ENCODE results near the gene RTN4R. TPM values are rescaled to one million over a fixed set of nuclear protein-coding genes. Genes with fewer than 3 reads are reported as not detected.

Gene RTN4R
- total RNA-seq, 1 experiment from 2014 or later: 0.30 TPM

DNA sequence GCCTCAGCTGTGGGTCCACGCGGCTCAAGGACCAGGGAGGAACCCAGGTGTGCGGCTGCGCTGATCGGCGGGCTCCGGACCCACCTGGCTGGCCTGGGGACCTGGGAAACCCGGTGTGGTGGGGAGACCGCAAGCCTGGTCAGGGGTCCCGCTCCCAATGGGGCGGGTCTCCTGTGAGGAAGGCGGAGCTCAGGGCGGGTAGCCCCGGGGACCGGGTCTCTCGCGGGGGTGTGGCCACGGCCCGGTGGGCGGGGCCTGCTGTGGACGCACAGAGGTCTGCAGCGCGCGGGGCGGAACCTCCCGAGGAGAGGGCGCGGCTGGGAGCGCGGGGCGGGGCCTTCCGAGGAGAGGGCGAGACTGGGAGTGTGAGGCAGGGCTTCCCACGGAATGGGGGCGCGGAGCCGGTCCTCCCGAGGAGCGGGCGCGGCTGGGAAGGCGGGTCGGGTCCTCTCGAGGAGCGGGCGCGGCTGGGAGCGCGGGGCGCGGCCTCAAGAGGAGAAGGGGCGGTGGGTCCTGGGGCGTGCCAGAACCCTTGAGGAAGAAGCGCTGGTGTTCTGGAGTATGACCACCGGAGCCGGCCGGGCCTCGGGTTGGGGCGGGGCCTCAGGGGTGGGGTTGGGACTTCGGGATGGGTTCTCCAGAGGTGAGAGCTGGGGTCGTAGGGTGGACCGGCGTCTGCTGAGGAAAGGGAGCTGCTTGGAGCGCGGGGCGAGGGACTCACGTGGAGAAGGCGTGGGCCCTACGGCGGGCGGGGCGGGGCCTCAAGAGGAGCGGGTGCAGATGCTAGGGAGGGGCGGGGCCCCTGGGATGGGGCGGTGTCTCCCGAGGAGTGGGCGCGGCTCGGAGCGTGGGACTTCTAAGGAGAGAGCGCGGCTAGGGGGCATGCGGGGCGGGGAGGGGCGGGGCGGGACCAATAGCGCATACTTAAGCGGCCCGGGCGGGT, 31.0 kb upstream of the RTN4R start:
- Histone ChIP-seq H3K27ac (ENCODE audit: low read length) (no peak overlapping the region), H3K9ac (ENCODE audit: low read length) (peak overlapping the region; percentile 50), H3K9me2 (replicated peaks; ENCODE audit: insufficient read depth, low read length) (no peaks in the 10 kb centered on the region), H3K4me2 (ENCODE audit: low read depth, low read length, poor library complexity, severe bottlenecking) (peak overlapping the region; percentile 76), H2AFZ (ENCODE audit: low read length) (peak overlapping the region; percentile 87; the same call in 1 of the 2 replicates), H3K4me1 (ENCODE audit: low read length) (peaks cover 5% of the 10 kb centered on the region), H3K9me3 (ENCODE audit: low read length) (no peaks in the 10 kb centered on the region), H3K4me3 (ENCODE audit: low read length) (peak overlapping the region; percentile 64; the same call in 1 of the 2 replicates), H4K20me1 (ENCODE audit: insufficient read depth, low read depth, low read length) (no peaks in the 10 kb centered on the region), H3K27me3 (ENCODE audit: low read length) (no peaks in the 10 kb centered on the region), H3K36me3 (ENCODE audit: insufficient read depth, low read length) (no peaks in the 10 kb centered on the region), H3K79me2 (ENCODE audit: low read length) (no peaks in the 10 kb centered on the region)
- peak; percentile 92 for DNase-seq

DNA sequence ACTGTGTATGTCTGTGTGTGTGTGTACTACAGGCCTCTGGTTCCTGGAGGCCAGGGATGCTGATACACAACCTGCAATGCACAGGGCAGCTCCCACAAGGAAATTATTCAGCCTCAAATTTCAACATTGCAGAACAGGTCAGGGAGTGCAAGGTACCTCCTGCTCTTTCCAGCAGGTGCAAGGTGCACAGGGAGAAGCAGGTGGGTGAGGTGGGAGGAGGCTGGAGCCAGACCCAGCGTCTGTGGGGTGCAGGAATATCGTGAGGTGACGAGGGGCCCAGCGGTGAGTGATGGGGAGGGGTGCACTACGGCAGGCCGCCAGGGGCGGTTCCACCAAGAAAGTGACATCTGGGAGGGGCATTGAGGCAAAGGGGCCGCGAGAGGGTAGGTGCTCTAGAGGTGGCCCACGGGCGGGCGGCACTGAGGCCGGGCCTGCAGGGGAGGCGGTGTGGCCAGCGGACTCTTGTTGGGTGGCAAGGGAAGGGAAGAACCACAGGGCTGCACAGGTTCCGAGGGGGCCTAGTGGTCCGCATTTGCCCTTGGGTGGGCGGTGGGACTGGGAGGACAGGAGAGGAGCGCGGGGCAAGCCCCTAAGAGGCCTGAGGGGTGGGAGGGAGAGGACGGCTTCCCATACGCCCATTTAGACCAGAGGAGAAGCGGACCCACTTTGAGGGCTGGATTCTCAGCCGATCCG, 30.1 kb upstream of the RTN4R start:
- H3K9me3 ChIP-seq (ENCODE audit: low read length): no peaks in the 10 kb centered on the region
- no peak overlapping the region for H3K27ac ChIP-seq (ENCODE audit: low read length)
- H3K4me3 ChIP-seq (ENCODE audit: low read length): no peak overlapping the region
- H3K9me2 ChIP-seq (replicated peaks; ENCODE audit: insufficient read depth, low read length): no peaks in the 10 kb centered on the region
- H3K4me2 ChIP-seq (ENCODE audit: low read depth, low read length, poor library complexity, severe bottlenecking): no peak overlapping the region
- H3K36me3 ChIP-seq (ENCODE audit: insufficient read depth, low read length): no peaks in the 10 kb centered on the region
- DNase-seq: no peak
- no peaks in the 10 kb centered on the region for H4K20me1 ChIP-seq (ENCODE audit: insufficient read depth, low read depth, low read length)
- H3K27me3 ChIP-seq (ENCODE audit: low read length): no peaks in the 10 kb centered on the region
- no peak overlapping the region for H3K9ac ChIP-seq (ENCODE audit: low read length)
- H2AFZ ChIP-seq (ENCODE audit: low read length): no peak overlapping the region
- no peaks in the 10 kb centered on the region for H3K79me2 ChIP-seq (ENCODE audit: low read length)
- peaks cover 5% of the 10 kb centered on the region for H3K4me1 ChIP-seq (ENCODE audit: low read length)

DNA sequence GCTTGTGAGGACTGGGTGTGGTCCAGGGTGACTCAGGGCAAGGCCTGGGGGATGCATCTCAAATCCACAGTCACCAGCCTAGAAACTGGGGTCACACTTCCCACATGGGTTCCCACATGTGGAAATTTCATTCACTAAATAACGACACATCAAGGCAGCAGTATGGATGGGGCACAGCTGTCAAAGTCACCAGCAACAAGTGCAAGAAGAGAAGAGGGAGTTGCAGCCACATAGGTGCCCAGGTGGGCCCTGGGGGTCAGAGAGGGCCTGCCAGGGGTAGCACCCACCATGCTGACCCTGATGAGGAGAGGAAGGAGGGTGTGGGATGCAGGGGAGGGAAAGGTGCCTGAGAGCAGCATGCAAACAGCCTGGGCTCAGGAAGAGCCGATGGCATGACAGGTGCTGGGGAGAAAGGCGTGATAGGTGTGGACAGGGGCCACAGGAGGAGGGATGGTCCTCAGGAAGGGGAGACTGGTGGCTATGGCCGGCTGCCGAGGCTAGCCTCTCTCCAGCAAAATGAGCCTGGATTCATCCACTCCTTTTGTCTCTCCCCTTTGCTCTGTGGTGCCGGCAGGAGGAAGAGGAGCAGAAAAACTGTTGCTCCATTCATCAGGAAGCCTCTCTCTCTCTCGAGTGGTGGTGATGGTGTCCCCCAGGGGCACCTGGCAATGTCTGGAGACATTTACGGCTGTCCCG, 29.4 kb upstream of the RTN4R start:
- no peaks in the 10 kb centered on the region for H3K9me3 ChIP-seq (ENCODE audit: low read length)
- H3K4me1 ChIP-seq (ENCODE audit: low read length): peaks cover 5% of the 10 kb centered on the region
- H3K4me2 ChIP-seq (ENCODE audit: low read depth, low read length, poor library complexity, severe bottlenecking): no peak overlapping the region
- no peaks in the 10 kb centered on the region for H3K79me2 ChIP-seq (ENCODE audit: low read length)
- no peak overlapping the region for H3K27ac ChIP-seq (ENCODE audit: low read length)
- no peaks in the 10 kb centered on the region for H3K9me2 ChIP-seq (replicated peaks; ENCODE audit: insufficient read depth, low read length)
- H3K36me3 ChIP-seq (ENCODE audit: insufficient read depth, low read length): no peaks in the 10 kb centered on the region
- H4K20me1 ChIP-seq (ENCODE audit: insufficient read depth, low read depth, low read length): no peaks in the 10 kb centered on the region
- DNase-seq: no peak
- H3K27me3 ChIP-seq (ENCODE audit: low read length): no peaks in the 10 kb centered on the region
- H2AFZ ChIP-seq (ENCODE audit: low read length): no peak overlapping the region
- no peak overlapping the region for H3K4me3 ChIP-seq (ENCODE audit: low read length)
- no peak overlapping the region for H3K9ac ChIP-seq (ENCODE audit: low read length)

DNA sequence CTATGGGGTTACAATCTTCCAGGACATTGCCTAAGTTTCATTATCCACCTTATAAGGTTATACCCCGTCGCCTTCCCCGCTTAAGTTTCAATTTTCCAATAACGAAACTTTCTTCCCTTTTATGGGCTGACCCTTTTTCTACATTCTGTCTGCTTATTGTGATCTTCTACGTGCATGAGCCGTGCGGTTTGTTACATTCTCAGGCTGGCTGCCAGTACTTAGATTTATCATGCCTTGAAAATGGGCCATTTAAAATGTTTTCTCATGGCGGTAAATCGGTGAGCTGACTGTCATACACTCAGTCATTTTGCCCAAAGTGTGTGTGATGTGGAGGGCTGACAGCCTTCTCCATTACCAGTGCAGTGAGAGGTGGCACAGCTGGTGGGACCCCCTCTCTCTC, 28.5 kb upstream of the RTN4R start:
- Histone ChIP-seq H3K9me3 (ENCODE audit: low read length) (no peaks in the 10 kb centered on the region), H3K4me3 (ENCODE audit: low read length) (no peak overlapping the region), H3K79me2 (ENCODE audit: low read length) (no peaks in the 10 kb centered on the region), H3K27ac (ENCODE audit: low read length) (no peak overlapping the region), H3K9ac (ENCODE audit: low read length) (no peak overlapping the region), H3K27me3 (ENCODE audit: low read length) (no peaks in the 10 kb centered on the region), H3K9me2 (replicated peaks; ENCODE audit: insufficient read depth, low read length) (no peaks in the 10 kb centered on the region), H3K36me3 (ENCODE audit: insufficient read depth, low read length) (no peaks in the 10 kb centered on the region), H3K4me2 (ENCODE audit: low read depth, low read length, poor library complexity, severe bottlenecking) (no peak overlapping the region), H4K20me1 (ENCODE audit: insufficient read depth, low read depth, low read length) (no peaks in the 10 kb centered on the region), H2AFZ (ENCODE audit: low read length) (no peak overlapping the region), H3K4me1 (ENCODE audit: low read length) (peaks cover 5% of the 10 kb centered on the region)
- no peak for DNase-seq

DNA sequence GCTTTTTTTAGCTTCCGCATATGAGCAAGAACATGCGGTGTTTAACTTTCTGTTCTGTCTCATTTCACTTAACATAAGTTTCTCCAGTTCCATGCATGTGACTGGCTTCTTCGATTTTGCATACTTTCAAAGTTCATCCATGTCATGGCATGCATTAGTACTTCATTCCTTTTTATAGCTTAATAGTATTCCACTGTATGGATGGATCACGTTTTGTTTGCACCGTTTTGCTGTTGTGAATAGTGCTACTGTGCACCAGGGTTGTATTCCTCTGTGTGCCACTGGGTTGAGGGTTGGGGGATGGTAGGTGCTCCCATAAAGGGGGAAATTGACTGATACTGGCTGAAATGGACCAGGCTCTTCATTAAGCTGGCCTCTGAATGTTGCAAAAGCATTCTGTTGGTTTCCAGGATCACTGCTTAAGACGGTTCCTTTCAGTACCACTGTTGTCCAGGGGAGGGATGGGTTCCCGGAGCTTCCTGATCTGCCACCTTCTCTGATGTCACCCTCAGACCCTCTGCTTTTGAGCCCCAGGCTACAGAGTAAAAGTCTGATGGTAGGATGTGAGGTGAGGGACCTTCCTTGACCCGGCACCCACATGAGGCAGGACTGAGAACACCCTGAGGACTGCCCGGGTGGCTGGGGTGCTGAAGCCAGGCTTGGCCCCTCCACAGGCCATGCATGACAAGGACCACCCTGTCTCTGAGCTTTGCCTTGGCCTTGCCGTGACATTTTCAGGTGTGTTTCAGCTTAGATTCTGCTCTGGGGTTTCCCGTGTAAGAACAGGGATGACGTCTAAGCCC, 27.3 kb upstream of the RTN4R start:
- no peak for DNase-seq

DNA sequence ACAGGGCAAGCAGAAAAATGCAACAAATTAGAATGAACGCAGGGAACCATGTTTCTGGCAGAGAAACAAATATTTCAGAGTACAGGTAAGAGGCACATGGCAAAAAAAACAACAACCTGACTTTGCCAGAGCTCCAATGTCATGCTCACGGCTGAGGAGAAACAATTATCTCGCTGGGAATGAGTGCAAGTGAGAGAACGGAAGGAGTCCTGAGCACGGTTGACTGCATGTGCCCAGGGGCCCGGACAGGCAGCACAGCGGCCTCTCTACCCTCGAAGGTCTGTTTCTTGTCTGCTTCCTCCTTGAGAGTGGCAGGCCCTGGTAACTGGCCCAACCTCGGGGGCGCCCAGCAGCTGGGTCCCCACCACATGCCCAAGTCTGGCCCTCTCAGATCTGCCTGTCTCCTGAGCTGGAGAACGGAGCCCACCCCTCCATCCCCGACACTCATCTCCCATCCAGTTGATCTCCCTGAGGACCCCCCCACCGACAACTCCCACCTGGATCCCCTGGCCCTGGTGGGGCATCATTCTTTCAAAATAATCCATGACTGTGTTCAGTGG, 24.6 kb upstream of the RTN4R start:
- H3K9me3 ChIP-seq (ENCODE audit: low read length): no peaks in the 10 kb centered on the region
- H3K36me3 ChIP-seq (ENCODE audit: insufficient read depth, low read length): no peaks in the 10 kb centered on the region

More for the DNA sequence above, 27.3 kb upstream of the RTN4R start:
- no peak overlapping the region for H3K9ac ChIP-seq (ENCODE audit: low read length)
- no peak overlapping the region for H2AFZ ChIP-seq (ENCODE audit: low read length)
- H4K20me1 ChIP-seq (ENCODE audit: insufficient read depth, low read depth, low read length): no peaks in the 10 kb centered on the region
- H3K4me1 ChIP-seq (ENCODE audit: low read length): peaks cover 5% of the 10 kb centered on the region
- H3K4me2 ChIP-seq (ENCODE audit: low read depth, low read length, poor library complexity, severe bottlenecking): no peak overlapping the region
- H3K27me3 ChIP-seq (ENCODE audit: low read length): no peaks in the 10 kb centered on the region
- no peak overlapping the region for H3K27ac ChIP-seq (ENCODE audit: low read length)
- H3K4me3 ChIP-seq (ENCODE audit: low read length): no peak overlapping the region
- H3K79me2 ChIP-seq (ENCODE audit: low read length): no peaks in the 10 kb centered on the region
- no peaks in the 10 kb centered on the region for H3K36me3 ChIP-seq (ENCODE audit: insufficient read depth, low read length)
- H3K9me2 ChIP-seq (replicated peaks; ENCODE audit: insufficient read depth, low read length): no peaks in the 10 kb centered on the region
- no peaks in the 10 kb centered on the region for H3K9me3 ChIP-seq (ENCODE audit: low read length)

DNA sequence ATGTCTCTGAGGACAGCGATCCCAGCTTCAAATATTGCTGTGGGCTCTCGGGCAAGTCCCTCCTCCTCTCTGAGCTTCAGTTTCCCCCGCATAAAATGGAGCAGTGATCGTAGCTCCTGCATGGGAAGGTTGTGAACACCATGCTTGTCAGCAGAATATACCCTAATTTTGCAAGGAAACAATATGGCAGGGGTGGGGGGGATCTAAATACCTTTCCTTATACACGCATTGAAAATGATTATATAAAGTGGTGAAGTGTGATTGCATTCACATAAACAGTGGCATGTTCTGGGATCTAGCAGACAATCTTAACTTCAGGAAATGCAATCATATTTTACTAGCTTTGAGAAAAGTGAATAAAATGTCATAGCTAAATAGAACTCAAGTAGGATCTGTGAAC, 24.0 kb upstream of the RTN4R start:
- H3K79me2 ChIP-seq (ENCODE audit: low read length): no peaks in the 10 kb centered on the region
- H2AFZ ChIP-seq (ENCODE audit: low read length): no peak overlapping the region
- no peaks in the 10 kb centered on the region for H3K4me1 ChIP-seq (ENCODE audit: low read length)
- no peaks in the 10 kb centered on the region for H3K9me3 ChIP-seq (ENCODE audit: low read length)
- H4K20me1 ChIP-seq (ENCODE audit: insufficient read depth, low read depth, low read length): no peaks in the 10 kb centered on the region
- no peaks in the 10 kb centered on the region for H3K27me3 ChIP-seq (ENCODE audit: low read length)
- H3K4me3 ChIP-seq (ENCODE audit: low read length): no peak overlapping the region
- no peaks in the 10 kb centered on the region for H3K9me2 ChIP-seq (replicated peaks; ENCODE audit: insufficient read depth, low read length)
- no peak overlapping the region for H3K27ac ChIP-seq (ENCODE audit: low read length)
- no peaks in the 10 kb centered on the region for H3K36me3 ChIP-seq (ENCODE audit: insufficient read depth, low read length)
- DNase-seq: no peak
- H3K9ac ChIP-seq (ENCODE audit: low read length): no peak overlapping the region
- no peak overlapping the region for H3K4me2 ChIP-seq (ENCODE audit: low read depth, low read length, poor library complexity, severe bottlenecking)

More for the DNA sequence above, 24.6 kb upstream of the RTN4R start:
- no peak overlapping the region for H3K4me3 ChIP-seq (ENCODE audit: low read length)
- H3K27ac ChIP-seq (ENCODE audit: low read length): no peak overlapping the region
- H3K27me3 ChIP-seq (ENCODE audit: low read length): no peaks in the 10 kb centered on the region
- no peak overlapping the region for H3K9ac ChIP-seq (ENCODE audit: low read length)
- H3K4me2 ChIP-seq (ENCODE audit: low read depth, low read length, poor library complexity, severe bottlenecking): no peak overlapping the region
- H2AFZ ChIP-seq (ENCODE audit: low read length): no peak overlapping the region
- no peaks in the 10 kb centered on the region for H3K4me1 ChIP-seq (ENCODE audit: low read length)
- H3K9me2 ChIP-seq (replicated peaks; ENCODE audit: insufficient read depth, low read length): no peaks in the 10 kb centered on the region
- H4K20me1 ChIP-seq (ENCODE audit: insufficient read depth, low read depth, low read length): no peaks in the 10 kb centered on the region
- no peak for DNase-seq
- no peaks in the 10 kb centered on the region for H3K79me2 ChIP-seq (ENCODE audit: low read length)

All from Karpas-422 (cell line).